Left cardiac atrium (tissue), 4 donors: ENCODE measurements around the gene ZNF296. TPM values are rescaled to one million over a fixed set of nuclear protein-coding genes. Genes with fewer than 3 reads are reported as not detected.
A peak's percentile ranks its signal among the peaks of the same experiment; 100 is the strongest.

ENCODE experiments used
- ATAC-seq, 2 donors: fragments of 200-7000 bp; cut with Tn5 transposase; one replicate each; pipeline ENCODE4 v1.9.1; 2020; ENCODE audit warnings: mild to moderate bottlenecking in 2 of 2, moderate library complexity in 2 of 2
- DNase-seq: peaks from one replicate; pipeline ENCODE4 v3.0.0-alpha.2; 2020
- intact Hi-C, 2 donors: fragments of 100-400 bp; cut with DNase I; formaldehyde crosslinking; loops; one replicate each; pipeline versions ENCODE4 v1.14.1 to v1.15.1; 2022 to 2023
- total RNA-seq, 2 donors: library from RNA; stranded (reverse); fragmentation: NEBNext Ultra II Directional; extraction: Animal tissue kit (Norgen Biotek cat#: 25700); gene quantifications; one replicate each; pipeline ENCODE4 v1.2.1, GENCODE V29; 2021
- donor health status: DM: no; HTN: yes; CAD: no.
- donor health status: DM: no; HTN: yes; CAD: no; lungs with severe emphysema.
- donor health status: DM: yes; HTN: yes; CAD: no.
- donor health status: Dilated cardiomyopathy.

The ZNF296 gene
- total RNA-seq, 2 donors from 2014 or later: 0.44 to 0.73 TPM

- DNase-seq (peak; percentile 94), ATAC-seq (peak; percentile 99)
- intact Hi-C loops: no loop called here
Observed at GRCh38 chr19:45038931-45039893, 37.1 kb downstream of the ZNF296 start, which contains the start of gene CLASRP. TSS of gene CLASRP (plus strand) at chr19:45039045. CDS start at chr19:45040213, 1,168 bp downstream.

DNA sequence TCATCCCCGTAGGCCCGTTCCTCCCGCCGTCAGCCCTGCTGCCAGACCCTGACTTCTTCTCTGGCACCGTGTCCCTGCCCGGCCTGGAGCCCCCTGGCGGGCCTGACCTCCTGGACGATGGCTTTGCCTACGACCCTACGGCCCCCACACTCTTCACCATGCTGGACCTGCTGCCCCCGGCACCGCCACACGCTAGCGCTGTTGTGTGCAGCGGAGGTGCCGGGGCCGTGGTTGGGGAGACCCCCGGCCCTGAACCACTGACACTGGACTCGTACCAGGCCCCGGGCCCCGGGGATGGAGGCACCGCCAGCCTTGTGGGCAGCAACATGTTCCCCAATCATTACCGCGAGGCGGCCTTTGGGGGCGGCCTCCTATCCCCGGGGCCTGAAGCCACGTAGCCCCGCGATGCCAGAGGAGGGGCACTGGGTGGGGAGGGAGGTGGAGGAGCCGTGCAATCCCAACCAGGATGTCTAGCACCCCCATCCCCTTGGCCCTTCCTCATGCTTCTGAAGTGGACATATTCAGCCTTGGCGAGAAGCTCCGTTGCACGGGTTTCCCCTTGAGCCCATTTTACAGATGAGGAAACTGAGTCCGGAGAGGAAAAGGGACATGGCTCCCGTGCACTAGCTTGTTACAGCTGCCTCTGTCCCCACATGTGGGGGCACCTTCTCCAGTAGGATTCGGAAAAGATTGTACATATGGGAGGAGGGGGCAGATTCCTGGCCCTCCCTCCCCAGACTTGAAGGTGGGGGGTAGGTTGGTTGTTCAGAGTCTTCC lies 38.7 kb downstream of the ZNF296 start:
- intact Hi-C loops: no loop called here
- peak; percentile 35 for DNase-seq
- ATAC-seq: no peak

DNA sequence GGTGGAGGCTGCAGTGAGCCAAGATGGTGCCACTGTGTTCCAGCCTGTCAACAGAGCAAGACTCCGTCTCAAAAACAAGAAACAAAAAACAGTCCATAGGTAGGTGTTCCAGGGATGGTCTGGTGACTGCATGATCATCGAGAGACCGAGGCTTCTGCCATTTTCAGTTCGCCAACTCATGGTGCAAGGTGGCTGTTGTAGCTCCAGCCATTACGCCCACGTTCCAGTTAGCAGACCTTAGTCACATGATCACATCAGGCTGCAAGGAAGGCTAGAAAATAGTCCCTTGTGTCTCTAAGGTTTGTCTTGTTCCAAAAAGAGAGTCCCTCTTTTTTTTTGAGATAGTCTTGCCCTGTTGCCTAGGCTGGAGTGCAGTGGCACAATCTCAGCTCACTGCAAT lies 40.5 kb downstream of the ZNF296 start:
- intact Hi-C loops: no loop called here
- DNase-seq: no peak
- ATAC-seq: no peak

DNA sequence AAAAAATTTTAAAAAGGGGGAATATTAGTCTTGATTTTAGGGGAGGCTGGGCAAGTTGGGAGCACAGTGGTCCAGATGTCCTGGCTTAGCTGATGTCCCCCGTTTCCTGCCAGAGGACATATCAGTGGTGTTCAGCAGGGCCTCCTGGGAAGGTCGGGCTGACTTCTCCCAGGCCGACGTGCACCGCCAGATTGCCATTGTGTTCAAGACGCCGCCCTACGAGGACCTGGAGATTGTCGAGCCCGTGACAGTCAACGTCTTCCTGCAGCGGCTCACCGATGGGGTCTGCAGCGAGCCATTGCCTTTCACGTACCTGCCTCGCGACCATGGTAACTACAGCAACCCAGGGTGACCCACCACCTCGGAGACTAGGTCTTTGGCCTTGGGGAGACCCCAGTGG lies 43.9 kb downstream of the ZNF296 start:
- ATAC-seq (no peak), DNase-seq (no peak)
- intact Hi-C loops: no loop called here

- ATAC-seq (no peak), DNase-seq (no peak)
- intact Hi-C loops: no loop called here
Observed at GRCh38 chr19:45030825-45031224, 45.5 kb downstream of the ZNF296 start.

DNA sequence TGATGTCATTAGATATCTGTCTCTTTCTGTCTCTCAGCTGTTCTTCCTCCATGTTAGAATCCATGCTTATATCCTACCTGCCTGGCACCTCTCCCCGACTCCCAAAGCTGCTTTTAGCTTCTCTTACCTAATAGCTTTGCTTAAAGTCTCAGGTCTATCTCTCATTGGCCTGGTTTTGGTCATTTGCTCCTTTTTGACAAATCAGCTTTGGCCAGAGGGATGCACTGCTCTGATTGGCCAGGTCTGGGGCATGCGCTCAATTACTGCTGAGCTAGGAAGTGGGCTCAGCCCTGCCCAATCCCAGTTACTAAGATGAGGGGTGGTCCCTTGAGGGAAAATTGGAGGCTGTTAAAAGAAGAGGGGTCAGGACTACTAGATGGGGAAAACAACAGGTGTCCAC lies 48.9 kb downstream of the ZNF296 start:
- ATAC-seq (no peak), DNase-seq (no peak)
- intact Hi-C loops: no loop called here

DNA sequence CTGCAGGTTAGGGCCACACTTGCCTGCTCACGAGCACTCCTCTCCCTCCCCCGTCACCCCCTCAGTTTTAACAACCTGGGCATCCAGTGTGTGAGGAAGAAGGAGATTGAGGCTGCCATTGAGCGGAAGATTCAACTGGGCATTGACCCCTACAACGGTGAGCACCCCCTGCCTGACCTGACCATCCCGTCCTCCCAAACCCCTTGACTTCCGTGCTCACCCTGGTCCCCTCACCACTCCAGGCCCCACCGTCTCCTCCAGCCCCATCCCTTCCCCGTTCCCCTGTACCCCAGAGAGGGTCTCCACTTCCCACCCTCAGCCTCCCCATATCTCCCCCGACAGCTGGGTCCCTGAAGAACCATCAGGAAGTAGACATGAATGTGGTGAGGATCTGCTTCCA lies 51.0 kb downstream of the ZNF296 start:
- ATAC-seq (no peak), DNase-seq (no peak)
- intact Hi-C loops: no loop called here

DNA sequence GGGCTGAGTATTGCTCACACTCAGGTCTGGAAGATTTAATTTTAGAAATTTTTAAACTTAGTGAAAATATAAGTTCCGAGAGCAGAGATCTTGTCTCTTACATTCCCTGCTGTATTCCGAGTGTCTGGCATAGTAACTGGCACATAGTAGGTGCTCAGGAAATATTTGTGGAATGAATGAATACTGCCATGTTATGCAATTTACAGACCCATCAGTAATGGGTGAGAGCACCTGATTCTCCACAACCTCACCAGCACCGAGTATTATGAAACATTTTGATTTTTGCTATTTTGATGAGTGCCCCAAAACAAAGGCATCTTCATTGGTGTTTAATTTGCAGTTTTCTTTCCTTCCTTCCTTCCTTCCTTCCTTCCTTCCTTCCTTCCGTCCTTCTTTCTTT lies 53.2 kb downstream of the ZNF296 start:
- DNase-seq: no peak
- intact Hi-C loops: no loop called here
- no peak for ATAC-seq

DNA sequence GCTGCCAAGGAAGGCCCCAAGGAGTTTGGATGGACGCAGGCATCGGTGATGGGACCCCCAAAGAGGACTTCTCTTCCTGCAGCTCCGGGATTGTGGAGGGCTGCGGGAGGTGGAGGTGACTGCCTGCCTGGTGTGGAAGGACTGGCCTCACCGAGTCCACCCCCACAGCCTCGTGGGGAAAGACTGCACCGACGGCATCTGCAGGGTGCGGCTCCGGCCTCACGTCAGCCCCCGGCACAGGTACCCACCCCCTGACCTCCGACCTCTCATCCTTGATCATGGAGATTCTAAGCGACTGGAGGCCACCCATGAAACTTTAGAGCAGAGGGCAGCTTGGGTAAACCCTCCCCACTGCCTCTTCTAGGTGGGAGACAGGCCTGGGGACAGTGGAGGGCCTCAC lies 54.3 kb downstream of the ZNF296 start:
- DNase-seq: no peak
- no peak for ATAC-seq
- intact Hi-C loops: no loop called here

Other genes starting within 250 kb of the ZNF296 start
- 10 to 100 TPM; 54.0 to 94.1 TPM for gene NECTIN2, start 230.2 kb downstream of the ZNF296 start, total RNA-seq
- gene TOMM40, start 185.2 kb downstream of the ZNF296 start, total RNA-seq: 10 to 100 TPM; 43.0 to 63.1 TPM
- gene APOE, start 170.7 kb downstream of the ZNF296 start, total RNA-seq: 10 to 100 TPM; 43.5 to 67.4 TPM
- gene APOC1, start 161.9 kb downstream of the ZNF296 start, total RNA-seq: 1 to 10 TPM; 2.7 to 4.6 TPM
- gene APOC4, start 134.2 kb downstream of the ZNF296 start, total RNA-seq: not detected
- not detected for gene APOC2, start 130.4 kb downstream of the ZNF296 start, total RNA-seq
- 100 to 1,000 TPM in 1 of 2 donors, 10 to 100 TPM in 1; 90.7 to 107 TPM for gene CLPTM1, start 121.1 kb downstream of the ZNF296 start, total RNA-seq
- 10 to 100 TPM in 1 of 2 donors, 1 to 10 TPM in 1; 4.4 to 10.7 TPM for gene RELB, start 75.0 kb downstream of the ZNF296 start, total RNA-seq
- 10 to 100 TPM; 34.0 to 47.7 TPM for gene CLASRP, start 37.4 kb downstream of the ZNF296 start, total RNA-seq
- gene GEMIN7, start 2.8 kb upstream of the ZNF296 start, total RNA-seq: 10 to 100 TPM; 13.9 to 14.1 TPM
- gene PPP1R37, start 16.7 kb upstream of the ZNF296 start, total RNA-seq: 10 to 100 TPM; 19.4 to 21.4 TPM
- gene NKPD1, start 84.5 kb upstream of the ZNF296 start, total RNA-seq: under 1 TPM in 1 of 2 donors, not detected in 1; 0.05 TPM
- 10 to 100 TPM; 13.6 to 14.3 TPM for gene TRAPPC6A, start 101.8 kb upstream of the ZNF296 start, total RNA-seq
- gene BLOC1S3, start 102.3 kb upstream of the ZNF296 start, total RNA-seq: 1 to 10 TPM; 6.1 to 7.0 TPM
- 1 to 10 TPM; 1.9 to 2.6 TPM for gene EXOC3L2, start 168.9 kb upstream of the ZNF296 start, total RNA-seq
- gene MARK4, start 174.8 kb upstream of the ZNF296 start, total RNA-seq: 10 to 100 TPM; 30.2 to 38.8 TPM
- gene CKM, start 246.4 kb upstream of the ZNF296 start, total RNA-seq: 1,000 to 10,000 TPM; 3,072 to 3,213 TPM